Calu3 (cell line): ENCODE data around the gene ADGRD1. TPM values are rescaled to one million over a fixed set of nuclear protein-coding genes. Genes with fewer than 3 reads are reported as not detected.

Source experiments
- BruUV-seq: library from RNA; stranded (reverse); fragments of 400-500 nt; replicated peaks from 2 replicates; lab custom pipeline; 2021; lab: Mats Ljungman, UMichigan
- CTCF ChIA-PET: fragments of 300-600 bp; sonication (Branson Sonifier 250); formaldehyde crosslinking; loops from one replicate; lab custom pipeline; 2022; ENCODE audit warnings: antibody characterized with exemption; lab: Charles Lee
- DNase-seq: peaks from one replicate; pipeline ENCODE4 v3.0.0; 2022
- H3K27ac Mint-ChIP-seq: one replicate; pipeline ENCODE4 v1.8.0; 2022; ENCODE audit warnings: mixed read lengths; ENCODE audit not compliant: unreplicated experiment
- H3K27me3 Mint-ChIP-seq: one replicate; pipeline ENCODE4 v1.8.0; 2022; ENCODE audit warnings: mixed read lengths; ENCODE audit not compliant: unreplicated experiment
- H3K36me3 Mint-ChIP-seq: one replicate; pipeline ENCODE4 v1.8.0; 2022; ENCODE audit warnings: mild to moderate bottlenecking, moderate library complexity, mixed read lengths; ENCODE audit not compliant: insufficient read depth, unreplicated experiment
- H3K4me1 Mint-ChIP-seq: one replicate; pipeline ENCODE4 v1.8.0; 2022; ENCODE audit warnings: mild to moderate bottlenecking, low read depth, mixed read lengths; ENCODE audit not compliant: unreplicated experiment
- H3K4me3 Mint-ChIP-seq: one replicate; pipeline ENCODE4 v1.8.0; 2022; ENCODE audit warnings: mild to moderate bottlenecking, low read depth, moderate library complexity, mixed read lengths; ENCODE audit not compliant: unreplicated experiment
- H3K9me3 Mint-ChIP-seq: one replicate; pipeline ENCODE4 v1.8.0; 2022; ENCODE audit warnings: low read depth, mixed read lengths; ENCODE audit not compliant: unreplicated experiment
- CTCF ChIP-seq: fragments of 200-600 bp; IDR thresholded peaks from one replicate; pipeline ENCODE4 v1.8.0; 2022; ENCODE audit warnings: antibody characterized with exemption; ENCODE audit not compliant: unreplicated experiment
- intact Hi-C: fragments of 100-400 bp; cut with micrococcal nuclease; formaldehyde crosslinking; loops from one replicate; pipeline ENCODE4 v1.10.0; 2022; ENCODE audit not compliant: unreplicated experiment
- total RNA-seq: library from RNA; stranded (reverse); gene quantifications from 2 replicates; pipeline ENCODE4 v1.2.3, GENCODE V29; 2022

The ADGRD1 gene
- total RNA-seq, 1 experiment from 2014 or later: not detected

- Mint-ChIP-seq H3K27ac (no peak overlapping the region), H3K36me3 (no peaks in the 10 kb centered on the region), H3K4me1 (no peaks in the 10 kb centered on the region), H3K9me3 (no peaks in the 10 kb centered on the region), H3K4me3 (no peak overlapping the region), H3K27me3 (peaks cover 78% of the 10 kb centered on the region)
- intact Hi-C loops: no loop called here
- CTCF ChIA-PET: no interaction called here
- no peak for DNase-seq
- TF ChIP-seq CTCF: no peak
- BruUV-seq: no TSS peak
Measured at GRCh38 chr12:130924966-130925665, 28.6 kb upstream of the ADGRD1 start.

GRCh38 chr12:130925666-130926015 lies 28.1 kb upstream of the ADGRD1 start:
- Mint-ChIP-seq H3K27me3 (peaks cover 73% of the 10 kb centered on the region), H3K4me3 (no peak overlapping the region), H3K27ac (no peak overlapping the region), H3K9me3 (no peaks in the 10 kb centered on the region), H3K4me1 (no peaks in the 10 kb centered on the region), H3K36me3 (no peaks in the 10 kb centered on the region)
- no peak for TF ChIP-seq CTCF
- CTCF ChIA-PET: no interaction called here
- intact Hi-C loops: no loop called here
- no peak for DNase-seq
- BruUV-seq: no TSS peak

GRCh38 chr12:130929363-130929762 lies 24.3 kb upstream of the ADGRD1 start:
- no peaks in the 10 kb centered on the region for H3K36me3 Mint-ChIP-seq
- H3K4me3 Mint-ChIP-seq: no peak overlapping the region
- intact Hi-C loops: no loop called here
- peaks cover 80% of the 10 kb centered on the region for H3K27me3 Mint-ChIP-seq
- TF ChIP-seq CTCF: no peak
- BruUV-seq: no TSS peak
- CTCF ChIA-PET: no interaction called here
- no peaks in the 10 kb centered on the region for H3K4me1 Mint-ChIP-seq
- no peaks in the 10 kb centered on the region for H3K9me3 Mint-ChIP-seq
- DNase-seq: no peak
- H3K27ac Mint-ChIP-seq: no peak overlapping the region

GRCh38 chr12:130932061-130932930 lies 21.4 kb upstream of the ADGRD1 start:
- no peak for DNase-seq
- BruUV-seq: no TSS peak
- no peak for TF ChIP-seq CTCF

More at GRCh38 chr12:130932061-130932930, 21.4 kb upstream of the ADGRD1 start:
- Mint-ChIP-seq H3K27ac (no peak overlapping the region), H3K4me3 (no peak overlapping the region), H3K27me3 (peaks cover 70% of the 10 kb centered on the region), H3K9me3 (no peaks in the 10 kb centered on the region), H3K4me1 (no peaks in the 10 kb centered on the region), H3K36me3 (no peaks in the 10 kb centered on the region)
- CTCF ChIA-PET: no interaction called here
- intact Hi-C loops: no loop called here
